Measurements from ENCODE around the gene SLAIN1. TPM values are rescaled to one million over a fixed set of nuclear protein-coding genes. Genes with fewer than 3 reads are reported as not detected.
A peak's percentile ranks its signal among the peaks of the same experiment; 100 is the strongest.

Gene SLAIN1
- total and polyA plus RNA-seq, 2 of the 8 experiments (the other 6 are each of a cell fraction or from before 2014, with no cell fraction given) = 35.0 to 37.7 TPM

- Histone ChIP-seq H3K79me1 (ENCODE audit: low read depth, low read length) (no peaks in the 10 kb centered on the region), H2BK5ac (ENCODE audit: low read depth, low read length) (no peak overlapping the region), H3K79me2 (ENCODE audit: control insufficient read depth in 1 of 2, insufficient read depth in 2 of 2, low read length in 2 of 2) (no peaks in the 10 kb centered on the region), H2AK5ac (ENCODE audit: low read depth, low read length) (no peak overlapping the region), H3K4me2 (ENCODE audit: insufficient read depth in 1 of 2, low read depth in 2 of 2, low read length in 2 of 2) (no peak overlapping the region), H3K18ac (ENCODE audit: extremely low read depth, low read length) (no peak overlapping the region), H4K5ac (ENCODE audit: insufficient read length, low read depth, low read length) (no peak overlapping the region), H2BK12ac (ENCODE audit: low read depth, low read length) (no peak overlapping the region), H2BK120ac (replicated peaks; ENCODE audit: low read depth, low read length) (no peak overlapping the region), H3K36me3 (ENCODE audit: control insufficient read depth in 2 of 4, insufficient read depth in 4 of 4, low read length in 3 of 4) (no peaks in the 10 kb centered on the region), H3K4ac (replicated peaks; ENCODE audit: insufficient read length, low read depth, low read length) (no peak overlapping the region), H2AFZ (ENCODE audit: low read length) (no peak overlapping the region), H3K4me1 (replicated peaks in 1 of 4; ENCODE audit: control insufficient read depth in 3 of 4, insufficient read depth in 4 of 4, low read length in 3 of 4) (no peaks in the 10 kb centered on the region), H4K91ac (replicated peaks; ENCODE audit: insufficient read length, low read length) (no peak overlapping the region), H3K27ac (ENCODE audit: low read depth, low read length) (no peak overlapping the region), H3K9ac (replicated peaks in 1 of 4; ENCODE audit: extremely low read depth in 1 of 4, low read depth in 3 of 4, low read length in 3 of 4) (no peak overlapping the region), H3K23ac (ENCODE audit: insufficient read length) (no peak overlapping the region), H3K56ac (replicated peaks; ENCODE audit: insufficient read length, low read depth, low read length) (no peak overlapping the region), H4K8ac (ENCODE audit: extremely low read depth, insufficient read depth, low read length) (no peak overlapping the region), H3K9me3 (ENCODE audit: insufficient read depth in 2 of 2, low read depth in 1 of 2, low read length in 1 of 2) (no peaks in the 10 kb centered on the region), H3K14ac (ENCODE audit: insufficient read length) (no peak overlapping the region), H3K27me3 (replicated peaks in 1 of 4; ENCODE audit: control insufficient read depth in 3 of 4, extremely low read depth in 1 of 4, insufficient read depth in 3 of 4, low read length in 3 of 4) (no peaks in the 10 kb centered on the region), H4K20me1 (replicated peaks in 1 of 2; ENCODE audit: control insufficient read depth in 1 of 2, insufficient read depth in 2 of 2, low read length in 2 of 2) (no peaks in the 10 kb centered on the region), H2BK20ac (ENCODE audit: low read length) (0 out of 2 replicates have a peak overlapping the region, but pooled peaks have one; percentile 39), H3K23me2 (ENCODE audit: low read depth, low read length) (no peaks in the 10 kb centered on the region), H3K4me3 (ENCODE audit: extremely low read depth in 1 of 4, insufficient read depth in 2 of 4, low read depth in 3 of 4, low read length in 4 of 4) (no peak overlapping the region), H2BK15ac (ENCODE audit: low read length) (no peak overlapping the region)
- DNase-seq (ENCODE audit: low read depth in 1 of 2, low spot score in 2 of 2) (no peak), FAIRE-seq (no peak)
- ChIA-PET CTCF (ENCODE audit: partially characterized antibody) (interaction anchor here (0.6 to 6.2 kb wide), 35 partner anchors 8 to 930 kb away, joined by 3 to 51 read pairs (median 5); no protein-coding TSS in a partner anchor), POLR2A (ENCODE audit: partially characterized antibody) (no interaction called here)
- TF ChIP-seq NANOG (IDR thresholded peaks at IDR 0.05; ENCODE audit: insufficient read depth, low read depth, low read length, poor library complexity, severe bottlenecking) (no peak), TBP (IDR thresholded peaks at IDR 0.05; ENCODE audit: low read depth, low read length) (no peak), SIRT6 (IDR thresholded peaks at IDR 0.05; ENCODE audit: low read length) (no peak), ATF3 (IDR thresholded peaks at IDR 0.05; ENCODE audit: insufficient read depth, low read depth, low read length) (no peak), SIN3A (conservative IDR thresholded peaks at IDR 0.05 in 1 of 2, IDR thresholded peaks at IDR 0.05 in 1 of 2; ENCODE audit: low read depth in 1 of 2, low read length in 2 of 2) (no peak), GTF2F1 (IDR thresholded peaks at IDR 0.05; ENCODE audit: borderline replicate concordance, low read depth, low read length) (no peak), NRF1 (IDR thresholded peaks at IDR 0.05; ENCODE audit: low read depth, low read length) (no peak), SUZ12 (IDR thresholded peaks at IDR 0.05; ENCODE audit: low read length) (no peak)
- whole genome bisulfite sequencing, 2 experiments (ENCODE audit: extremely low coverage in 1 of 2, insufficient coverage in 1 of 2, insufficient read length in 1 of 2, insufficient replicate concordance in 2 of 2, low coverage in 1 of 2, low lambda C conversion rate in 2 of 2, missing lambda C conversion rate in 1 of 2) = 77% methylated on average over 3 of the region's 3 CpGs; no CpG with 5 or more reads in 1 of the 2 experiments
Observed at GRCh38 chr13:77810878-77811277, 113.4 kb downstream of the SLAIN1 start.

Measured in H1 (cell line).